Effector CD4-positive, alpha-beta T cell (primary cell): Measurements from ENCODE around the gene DNAJB7. TPM values are rescaled to one million over a fixed set of nuclear protein-coding genes. Genes with fewer than 3 reads are reported as not detected.
"Not testable (repeated sequence)": the region's sequence is repeated elsewhere in the genome, so short reads cannot be mapped to it uniquely, and the experiment has no call there.

Experiments used
- DNase-seq: peaks from one replicate; pipeline ENCODE4 v3.0.0-alpha.2; 2020
- total RNA-seq: gene quantifications from one replicate; lab custom pipeline; 2026; lab: John Stamatoyannopoulos, UW

DNAJB7 gene
- total RNA-seq = not detected

DNA sequence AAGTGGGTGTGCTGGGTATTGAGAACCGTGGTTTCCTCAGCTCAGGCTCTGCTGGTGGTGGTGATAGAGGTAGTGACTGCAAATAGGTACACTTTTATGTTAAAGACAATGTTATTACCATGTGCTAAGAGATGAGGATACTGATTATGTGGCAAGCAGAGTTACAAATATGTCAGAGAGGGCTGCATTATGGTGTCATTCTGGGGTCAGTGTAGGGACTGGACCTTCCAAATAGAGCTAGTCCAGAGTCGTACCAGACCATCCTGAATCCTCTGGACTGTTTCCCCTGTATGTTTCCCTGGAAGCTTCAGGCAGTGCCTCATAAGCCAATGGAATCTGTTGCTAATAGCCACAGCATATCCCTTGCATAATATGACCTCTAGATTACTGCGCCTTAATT lies at the start of gene DNAJB7:
TSS of gene DNAJB7 (minus strand) at position 101 of the 400 bp plus-strand sequence. CDS start 119 bp downstream, outside the sequence.
- no peak for DNase-seq

DNA sequence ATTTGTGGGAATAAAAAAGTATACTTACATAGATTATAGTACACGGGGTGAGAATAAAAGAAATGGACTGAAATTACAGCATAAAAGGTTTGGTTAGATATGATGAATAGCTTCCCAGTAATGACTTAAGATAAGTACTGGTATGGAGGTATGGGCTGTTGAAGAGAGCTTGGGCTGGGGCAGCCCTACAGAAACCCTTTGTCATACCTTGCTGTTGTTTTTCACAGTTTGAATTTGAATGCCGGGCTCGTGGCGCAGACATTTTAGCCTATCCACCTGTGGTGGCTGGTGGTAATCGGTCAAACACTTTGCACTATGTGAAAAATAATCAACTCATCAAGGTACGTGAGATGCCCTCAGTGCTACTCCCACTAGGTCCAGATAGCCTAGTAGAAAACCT lies 47.0 kb upstream of the DNAJB7 start:
- no peak for DNase-seq

DNA sequence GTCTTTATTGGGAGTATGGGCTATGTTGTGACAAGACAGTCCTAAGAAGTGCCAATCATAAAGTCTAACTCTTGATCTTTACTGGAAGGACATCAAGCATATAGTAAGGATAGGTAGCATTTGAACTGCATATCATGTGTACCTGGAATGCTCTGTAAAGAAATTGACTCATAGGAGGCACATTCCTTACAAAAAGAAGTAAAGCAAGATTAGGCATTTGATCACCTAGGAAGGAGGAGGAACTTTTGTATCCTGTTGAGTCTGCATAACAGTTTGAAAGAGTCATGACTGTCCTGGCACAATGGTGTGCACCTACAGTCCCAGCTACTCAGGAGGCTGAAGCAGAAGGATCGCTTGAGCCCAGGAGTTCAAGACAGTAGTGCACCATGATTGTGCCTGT lies 42.2 kb upstream of the DNAJB7 start:
- DNase-seq = no peak

DNA sequence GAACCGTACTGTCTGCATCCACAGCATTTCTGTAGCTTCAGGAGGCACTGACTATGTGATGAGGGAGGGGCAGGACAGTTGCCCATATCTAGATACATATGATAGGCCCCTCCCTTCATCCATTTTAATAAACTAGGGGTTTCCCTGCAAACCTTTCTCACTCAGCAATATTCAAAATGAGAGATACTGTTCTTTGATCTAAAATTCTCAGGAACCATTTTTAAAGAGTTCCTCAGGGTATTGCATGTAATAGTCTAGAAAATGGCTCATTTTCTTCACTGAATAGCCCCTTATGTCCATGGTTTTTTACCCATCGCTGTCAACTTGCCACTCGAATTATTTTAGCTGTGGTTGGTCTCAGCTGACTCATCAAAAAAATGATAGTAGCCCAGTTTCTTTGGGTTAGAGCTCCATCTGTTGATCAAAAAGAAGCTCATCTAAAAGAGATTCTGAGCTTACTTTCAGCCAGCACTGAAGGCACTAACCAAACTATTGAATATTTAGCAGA lies 37.0 kb upstream of the DNAJB7 start:
- no peak for DNase-seq

DNA sequence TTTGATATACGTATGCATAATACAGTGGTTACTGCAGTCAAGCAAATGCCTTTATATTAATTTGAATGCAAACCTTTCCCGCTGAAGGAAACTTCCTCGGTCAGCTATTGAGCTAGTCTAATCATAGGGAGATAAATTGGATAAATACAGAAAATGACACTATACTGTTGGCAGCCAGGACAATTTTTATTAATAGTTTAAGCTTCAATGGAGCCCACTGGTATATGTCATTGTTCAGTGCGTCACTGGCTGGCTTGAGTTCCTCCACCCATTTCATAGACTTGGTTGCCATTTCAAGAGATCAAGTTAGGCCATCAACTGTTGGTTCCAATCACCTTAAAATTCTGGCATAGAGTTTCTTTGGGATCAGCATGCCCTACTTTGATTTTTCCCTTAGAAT lies 32.5 kb upstream of the DNAJB7 start:
- no peak for DNase-seq

DNA sequence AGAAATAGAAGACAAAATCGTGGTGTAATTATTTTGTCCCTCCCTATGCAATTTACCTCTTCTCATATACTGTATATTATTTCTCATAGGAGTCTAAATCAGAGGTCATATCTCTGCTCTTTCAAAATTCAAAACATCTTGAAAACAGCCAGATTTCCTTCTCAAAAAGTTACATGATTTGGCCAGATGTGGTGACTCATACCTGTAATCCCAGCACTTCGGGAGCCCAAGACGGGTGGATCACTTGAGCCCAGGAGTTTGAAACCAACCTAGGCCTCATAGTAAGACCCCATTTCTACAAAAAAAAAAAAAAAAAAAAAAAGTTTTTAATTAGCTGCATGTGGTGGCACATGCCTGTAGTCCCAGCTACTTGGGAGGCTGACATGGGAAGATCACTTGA lies 29.0 kb upstream of the DNAJB7 start:
- DNase-seq = no peak

DNA sequence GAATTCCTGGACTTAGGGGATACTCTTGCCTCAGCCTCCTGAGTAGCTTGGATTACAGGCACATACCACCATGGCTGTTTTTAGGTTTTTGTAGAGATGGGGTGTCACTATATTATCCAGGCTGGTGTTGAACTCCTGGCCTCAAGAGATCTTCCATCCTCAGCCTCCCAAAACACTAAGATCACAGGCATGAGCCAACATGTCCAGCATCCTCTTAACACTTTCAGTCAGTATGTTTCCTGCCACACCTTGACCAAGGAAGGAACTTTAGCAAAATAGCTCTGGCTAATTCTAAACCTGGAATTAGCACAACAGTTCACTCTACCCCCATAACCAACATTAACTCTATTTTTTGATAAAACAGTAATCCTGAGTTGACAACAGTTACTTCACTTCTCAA lies 27.2 kb upstream of the DNAJB7 start:
- DNase-seq = no peak

DNA sequence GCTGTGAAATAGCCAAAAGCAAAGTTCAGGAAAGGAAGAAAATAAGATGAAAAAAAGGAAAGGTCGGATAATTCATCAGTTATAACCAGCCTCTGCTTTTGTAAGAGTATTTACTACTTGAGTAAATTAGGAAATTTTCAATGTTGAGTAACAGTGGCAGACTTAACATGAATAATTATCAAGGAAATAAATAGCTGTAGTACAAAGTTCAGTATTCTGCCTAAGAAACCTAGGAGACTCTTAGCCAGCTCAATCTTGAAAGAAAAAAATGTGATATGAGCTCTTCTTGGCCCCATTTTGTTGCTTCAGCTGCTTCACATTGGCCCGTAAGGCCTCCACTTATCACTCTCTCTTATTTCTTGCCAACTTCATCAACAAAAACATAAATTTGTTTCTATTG lies 17.0 kb upstream of the DNAJB7 start:
- DNase-seq = no peak

DNA sequence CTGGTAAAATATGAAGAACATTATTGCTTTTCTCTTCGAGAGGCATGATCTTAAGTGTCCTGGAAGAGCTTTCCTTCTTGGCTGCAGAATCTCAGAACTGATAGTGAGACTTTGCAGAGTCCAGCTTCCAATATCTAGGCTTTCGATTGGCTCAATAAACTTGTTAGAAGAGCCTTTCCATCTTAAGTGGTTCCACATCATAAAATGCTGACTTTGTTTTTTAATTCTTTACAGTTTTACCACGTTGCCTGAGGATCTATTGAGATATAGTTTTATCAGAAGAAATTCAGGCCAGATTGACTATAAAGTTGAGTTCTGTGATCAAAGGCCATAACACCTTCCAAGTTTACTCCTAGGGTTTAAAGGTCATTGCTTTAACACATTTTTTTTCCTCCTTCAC lies 15.6 kb upstream of the DNAJB7 start:
- no peak for DNase-seq

DNA sequence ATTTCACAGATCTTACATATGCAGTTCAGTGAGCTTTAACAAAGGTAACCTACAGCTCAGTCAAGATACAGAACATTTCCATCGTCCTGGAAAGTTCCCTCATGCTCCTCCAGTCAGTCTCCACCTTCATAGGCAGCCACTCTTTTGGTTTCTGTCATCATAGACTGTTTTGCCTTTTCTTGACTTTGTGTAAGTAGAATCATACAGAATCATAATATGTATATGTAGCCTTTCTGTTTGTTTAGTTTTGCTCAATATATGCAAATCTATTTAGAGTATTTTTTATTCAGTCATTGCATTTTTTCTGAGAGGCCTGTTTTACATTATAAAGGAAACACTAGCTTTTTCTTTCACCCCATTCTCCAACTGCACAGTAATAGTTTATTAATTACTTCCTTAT lies 15.0 kb upstream of the DNAJB7 start:
- no peak for DNase-seq

DNA sequence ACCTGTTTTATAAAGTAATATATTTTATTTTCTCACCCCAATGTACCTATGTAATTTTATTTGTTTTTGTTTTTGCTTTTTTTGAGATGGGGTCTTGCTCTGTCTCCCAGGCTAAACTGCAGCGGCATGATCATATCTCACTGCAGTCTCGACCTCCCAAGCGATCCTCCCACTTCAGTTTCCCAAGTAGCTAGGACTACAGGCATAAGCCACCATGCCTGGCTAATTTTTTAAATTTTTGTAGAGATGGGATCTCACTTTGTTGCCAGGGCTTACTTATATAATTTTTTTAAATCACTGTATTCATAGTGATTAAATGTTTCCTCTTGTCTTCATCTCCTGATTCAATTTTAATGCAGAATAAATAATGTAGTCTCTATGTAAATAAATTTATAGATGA lies 13.2 kb upstream of the DNAJB7 start:
- DNase-seq = no peak

DNA sequence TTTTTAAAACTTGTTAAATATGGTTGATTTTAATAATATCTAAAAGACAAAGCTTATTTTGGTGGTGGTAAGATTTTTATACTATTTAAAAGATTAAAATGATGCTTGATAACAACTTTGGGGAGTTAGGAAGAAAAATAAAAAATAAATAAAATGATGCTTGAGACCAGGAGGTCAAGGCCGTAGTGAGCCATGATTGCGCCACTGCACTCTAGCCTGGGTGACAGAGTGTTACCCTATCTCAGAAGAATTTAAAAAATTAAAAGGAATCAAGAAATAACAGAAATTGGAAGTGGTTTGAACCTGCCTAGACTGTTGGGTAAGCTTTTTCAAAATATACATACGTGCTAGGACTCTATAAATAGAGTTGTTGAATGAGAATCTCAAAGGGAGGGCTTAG lies 12.1 kb upstream of the DNAJB7 start:
- DNase-seq = no peak

DNA sequence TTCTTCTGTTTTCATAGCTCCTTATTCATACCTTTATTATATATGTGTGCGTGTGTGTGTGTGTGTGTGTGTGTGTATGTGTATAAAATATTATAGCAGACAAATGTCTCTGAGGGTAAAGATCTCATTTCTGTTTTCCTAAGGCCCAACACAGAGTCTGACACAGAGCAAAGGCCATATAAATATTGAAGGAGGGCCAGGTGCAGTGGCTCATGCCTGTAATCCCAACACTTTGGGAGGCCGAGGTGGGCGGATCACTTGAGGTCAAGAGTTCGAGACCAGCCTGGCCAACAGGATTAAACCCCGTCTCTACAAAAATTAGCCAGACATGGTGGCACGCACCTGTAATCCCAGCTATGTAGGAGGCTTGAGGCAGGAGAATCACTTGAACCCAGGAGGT lies 6.5 kb upstream of the DNAJB7 start:
- DNase-seq = not testable (repeated sequence)

DNA sequence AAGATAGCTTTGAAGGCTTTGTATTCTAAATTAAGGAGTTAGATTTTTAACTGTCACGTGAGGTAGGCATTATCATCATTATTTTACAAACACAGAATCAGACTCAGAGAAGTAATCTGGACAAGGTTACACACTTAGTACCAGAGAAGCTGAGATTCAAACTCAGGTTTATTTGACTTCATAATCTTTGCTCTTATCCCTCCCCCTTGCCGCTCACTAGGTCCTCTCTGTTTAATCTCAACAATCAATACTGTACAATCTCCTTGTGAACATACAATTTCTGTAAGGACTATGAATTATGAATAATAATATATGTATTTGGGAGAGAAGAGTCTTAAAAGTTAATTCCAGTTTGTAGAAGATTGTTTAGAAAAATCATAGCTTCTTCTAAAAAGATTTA lies 5.2 kb upstream of the DNAJB7 start:
- DNase-seq = no peak

DNA sequence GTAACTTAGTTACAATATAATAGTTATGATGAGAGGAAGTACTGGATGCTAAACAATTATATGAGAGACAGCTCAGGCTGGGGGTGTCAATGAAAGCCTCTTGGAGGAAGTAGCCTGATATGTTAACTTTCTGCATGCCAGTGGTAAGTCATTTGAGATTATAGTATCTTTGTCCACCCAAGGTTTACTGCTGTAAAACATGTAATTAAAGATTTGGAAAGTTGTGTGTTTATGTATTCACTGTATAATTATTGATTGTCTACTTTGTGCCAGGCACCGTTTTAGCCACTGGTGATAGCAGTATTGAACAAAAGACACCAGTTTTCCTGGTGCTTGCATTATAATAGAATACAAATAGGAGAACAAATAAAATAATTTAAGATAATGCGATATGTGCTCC lies 624 bp upstream of the DNAJB7 start:
- DNase-seq = no peak

DNA sequence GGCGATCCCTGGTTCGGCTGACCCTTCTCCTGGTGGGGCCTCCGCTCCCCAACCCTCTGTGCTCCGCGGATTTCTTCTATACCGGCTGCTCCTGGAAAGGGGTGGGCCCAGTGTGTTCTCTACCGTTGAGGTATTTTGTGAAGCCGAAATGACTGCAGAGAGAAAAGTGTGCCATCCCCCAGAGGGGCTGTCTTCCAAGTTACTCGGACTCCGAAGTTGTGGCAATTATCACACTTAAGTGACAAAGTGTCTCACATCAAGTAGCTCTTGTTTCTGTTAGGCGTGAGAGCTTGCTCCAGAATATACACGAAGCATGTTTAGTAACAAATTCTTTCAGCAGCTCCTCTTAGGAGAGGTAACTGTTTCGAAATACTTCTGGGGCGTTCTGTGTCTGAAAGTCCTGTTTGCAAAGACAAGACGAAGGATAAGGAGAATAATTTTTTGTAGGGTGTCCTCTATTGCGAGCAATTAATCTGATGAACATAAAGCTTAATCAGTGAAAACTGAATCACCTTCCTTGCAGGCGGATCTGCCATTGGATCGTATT lies 4.5 kb downstream of the DNAJB7 start:
- DNase-seq = no peak

DNA sequence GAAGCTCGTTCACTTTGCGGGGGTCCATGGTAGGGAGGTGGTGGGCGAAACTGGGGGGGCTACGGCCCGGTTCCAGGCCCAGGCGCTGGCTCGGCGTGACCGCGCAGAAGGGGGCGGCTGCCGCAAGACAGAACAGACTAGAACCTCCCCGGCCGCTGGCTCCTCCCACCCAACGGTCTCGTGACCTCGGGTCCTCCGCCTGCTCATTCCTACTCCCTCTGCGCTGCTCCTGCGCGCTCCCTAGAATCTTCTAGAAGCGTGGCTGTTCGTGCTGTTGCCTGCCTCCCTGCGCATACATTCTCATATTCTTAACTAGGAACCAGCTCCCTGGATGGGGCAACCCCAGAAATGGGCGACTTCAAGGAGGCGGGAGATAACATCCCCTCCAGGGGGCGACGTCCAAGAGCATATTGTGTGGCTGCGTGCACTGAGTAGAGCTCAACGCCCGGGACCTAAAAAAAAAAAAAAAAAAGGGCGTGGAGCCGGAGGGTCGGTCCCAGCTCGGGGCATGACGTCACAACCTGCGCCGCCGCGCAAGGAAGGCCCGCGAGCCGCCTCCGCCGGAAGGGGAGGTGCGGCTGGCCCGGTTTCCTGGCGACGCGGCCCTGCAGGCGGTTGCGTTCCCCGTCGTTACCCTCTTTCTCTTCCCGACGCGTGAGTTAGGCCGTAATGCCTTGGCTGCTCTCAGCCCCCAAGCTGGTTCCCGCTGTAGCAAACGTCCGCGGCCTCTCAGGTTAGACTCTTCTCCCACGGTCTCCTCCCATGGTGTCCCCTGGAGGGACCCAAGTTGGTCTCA lies 5.2 kb downstream of the DNAJB7 start, which contains the start of the genes ST13 and XPNPEP3:
TSS of gene ST13 (minus strand) at position 127 of the 796 bp plus-strand sequence. CDS start at position 28, 99 bp downstream.
TSS of gene XPNPEP3 (plus strand) at position 636 of the 796 bp plus-strand sequence. CDS start at position 670, 34 bp downstream.
- peak; percentile 96 for DNase-seq

DNA sequence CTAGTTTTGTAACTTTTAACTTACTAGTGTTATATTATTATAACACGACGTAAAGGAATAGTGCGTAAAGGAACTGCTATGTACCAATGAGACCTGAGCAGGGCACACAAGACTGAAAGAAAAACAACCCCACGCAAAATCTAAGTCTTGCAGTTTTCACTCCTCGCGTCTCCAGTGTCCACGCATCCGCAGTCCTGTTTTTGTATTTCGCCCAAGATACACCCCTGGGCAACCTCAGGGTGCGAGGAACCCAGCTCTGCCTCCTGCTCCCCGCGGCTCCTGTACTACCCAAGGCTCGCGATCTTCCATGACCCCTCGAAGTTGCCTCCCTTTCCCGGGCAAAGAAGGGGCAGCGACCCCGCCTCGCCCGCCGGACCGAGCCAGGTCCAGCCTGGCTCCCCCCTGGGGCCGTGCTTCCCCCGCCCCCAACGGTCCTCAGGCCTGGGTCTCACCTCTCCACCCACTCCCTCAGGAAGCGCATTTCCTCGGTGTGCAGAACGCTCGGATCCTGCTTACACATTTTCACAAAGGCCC lies 5.9 kb downstream of the DNAJB7 start:
- no peak for DNase-seq

DNA sequence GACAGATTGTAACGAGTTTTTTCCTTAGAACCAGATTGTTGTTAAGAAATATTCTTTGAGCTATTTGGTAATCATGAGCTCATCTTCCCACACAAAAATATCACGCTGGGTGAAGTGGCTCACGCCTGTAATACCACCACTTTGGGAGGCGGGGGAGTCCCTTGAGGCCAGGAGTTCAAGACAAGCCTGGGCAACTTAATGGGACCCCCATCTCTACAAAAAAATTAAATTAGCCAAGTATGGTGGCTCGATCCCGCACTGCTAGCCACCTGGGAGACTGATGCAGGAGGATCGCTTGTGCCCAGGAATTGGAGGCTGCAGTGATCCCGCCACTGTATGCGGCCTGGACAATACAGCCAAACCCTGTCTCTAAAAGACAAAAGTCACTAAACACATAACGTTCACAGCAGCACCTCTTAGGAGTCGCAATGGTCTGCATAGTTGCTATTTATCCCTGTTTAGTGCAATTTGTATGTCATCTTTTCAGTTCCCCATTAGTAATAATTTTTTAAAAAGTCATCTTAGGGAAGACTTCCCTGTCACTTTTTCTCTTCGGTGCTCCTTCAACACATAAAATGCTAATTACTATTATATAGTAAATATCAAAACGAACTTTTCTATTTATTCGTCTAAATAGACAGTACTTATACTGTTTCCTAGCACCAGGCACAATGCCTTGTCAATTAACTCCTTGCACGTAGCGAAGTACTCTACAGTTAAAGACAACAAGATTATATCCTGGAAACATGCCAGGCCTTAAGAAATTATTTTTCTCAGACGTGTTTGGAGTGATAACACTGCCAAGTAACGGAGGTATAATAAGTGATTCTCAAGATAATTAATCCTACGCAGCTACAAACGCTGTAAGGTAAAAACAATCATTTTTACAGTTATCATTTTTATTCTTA lies 6.6 kb downstream of the DNAJB7 start:
- DNase-seq = no peak

DNA sequence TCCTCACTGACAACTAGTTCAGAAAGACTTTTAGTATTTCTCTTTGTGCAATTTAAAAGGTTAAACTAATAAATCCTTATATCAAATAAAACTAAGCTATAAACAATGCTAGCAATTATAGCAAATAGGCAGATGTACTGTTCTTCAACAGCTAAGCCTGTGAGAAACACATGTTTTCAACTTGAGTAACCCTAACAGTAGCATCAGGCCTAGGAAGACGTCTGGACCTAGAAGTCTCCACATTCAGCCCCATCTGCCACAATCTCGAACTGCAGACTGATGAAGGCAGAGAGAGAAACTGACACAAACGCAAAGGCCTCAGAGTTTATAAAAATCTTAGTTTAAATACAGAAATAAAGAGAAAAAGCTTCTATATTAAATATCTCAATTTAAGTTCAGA lies 8.0 kb downstream of the DNAJB7 start:
- no peak for DNase-seq

DNA sequence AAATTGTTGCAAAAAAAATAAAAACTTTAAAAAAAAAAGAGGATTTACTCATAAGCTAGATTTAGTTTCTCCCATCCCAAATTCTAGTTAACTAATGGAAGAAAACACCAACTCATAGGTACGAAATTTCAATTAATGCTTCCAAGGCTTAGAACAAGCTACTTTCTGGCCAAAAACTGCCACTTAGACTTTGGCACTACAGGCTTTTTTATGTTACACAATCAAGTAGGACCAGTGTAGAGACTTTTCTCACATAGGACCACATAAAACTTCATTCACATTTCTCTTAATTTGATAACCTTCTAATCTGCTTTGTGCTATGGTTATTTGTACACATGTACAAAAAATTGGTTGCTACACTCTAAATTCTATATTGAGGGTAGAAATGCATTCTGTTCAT lies 8.6 kb downstream of the DNAJB7 start:
- DNase-seq = no peak

DNA sequence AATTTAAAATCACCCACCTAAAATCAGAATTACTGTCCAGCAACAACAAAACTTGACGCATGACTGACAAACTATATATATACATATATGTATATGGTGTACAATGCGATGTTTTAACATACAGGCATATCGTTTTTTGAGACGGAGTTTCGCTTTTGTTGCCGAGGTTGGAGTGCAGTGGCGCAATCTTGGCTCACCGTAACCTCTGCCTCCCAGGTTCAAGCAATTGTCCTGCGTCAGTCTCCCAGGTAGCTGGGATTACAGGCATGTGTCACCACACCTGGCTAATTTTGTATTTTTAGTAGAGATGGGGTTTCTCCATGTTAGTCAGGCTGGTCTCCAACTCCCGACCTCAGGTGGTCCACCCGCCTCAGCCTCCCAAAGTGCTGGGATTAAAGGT lies 16.1 kb downstream of the DNAJB7 start:
- not testable (repeated sequence) for DNase-seq

DNA sequence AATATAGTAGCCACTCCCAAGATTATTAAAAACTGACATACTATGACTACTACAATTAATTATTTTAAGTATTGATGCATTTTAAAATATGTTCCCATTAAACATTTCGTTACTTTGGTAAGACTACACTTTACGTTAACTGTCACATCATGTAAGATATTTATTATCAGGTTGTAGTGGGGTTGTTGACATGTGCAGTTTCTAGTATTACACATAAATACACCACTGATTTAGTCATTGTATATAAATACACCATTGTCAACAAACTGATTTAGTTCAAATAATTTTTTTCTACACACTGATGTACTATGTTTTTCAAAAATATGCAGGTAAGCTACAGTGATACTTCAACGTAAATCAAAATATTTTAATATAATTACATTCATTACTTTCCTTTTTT lies 17.0 kb downstream of the DNAJB7 start:
- no peak for DNase-seq
